Common myeloid progenitor, CD34-positive (primary cell): Measurements from ENCODE around the gene MED15.

ENCODE experiments used
- CTCF ChIA-PET: fragments of 350-600 bp; sonication (Branson Sonifier 250); formaldehyde crosslinking; loops from one replicate; lab custom pipeline; 2021; ENCODE audit warnings: antibody characterized with exemption; lab: Charles Lee
- POLR2A ChIA-PET: fragments of 350-600 bp; sonication (Branson Sonifier 250); formaldehyde crosslinking; loops from one replicate; lab custom pipeline; 2021; ENCODE audit warnings: antibody characterized with exemption; lab: Charles Lee
- DNase-seq, 3 donors: peaks; one replicate each; pipeline versions ENCODE4 v3.0.0 to v3.0.0-alpha.2; 2013
- H3K27ac ChIP-seq, 2 experiments: 1 replicate in 1 of 2; 2 replicates in 1 of 2; pipeline ENCODE4 v1.7.0; 2013; ENCODE audit warnings: inconsistent platforms in 2 of 2, low read length in 2 of 2, mild to moderate bottlenecking in 2 of 2, low read depth in 1 of 2, moderate library complexity in 1 of 2; ENCODE audit not compliant: severe bottlenecking in 2 of 2, insufficient read depth in 1 of 2, poor library complexity in 1 of 2
- H3K27me3 ChIP-seq, 5 experiments: replicated peaks in 2 of 5; 1 replicate in 3 of 5; 2 replicates in 2 of 5; pipeline versions ENCODE4 v1.6.1 to v1.7.0; 2013; ENCODE audit warnings: low read length in 4 of 5, mild to moderate bottlenecking in 2 of 5, moderate library complexity in 2 of 5, inconsistent platforms in 1 of 5; ENCODE audit not compliant: insufficient read depth in 5 of 5, control insufficient read depth in 4 of 5
- H3K36me3 ChIP-seq, 4 experiments: 1 replicate in 2 of 4; 2 replicates in 2 of 4; pipeline versions ENCODE4 v1.6.1 to v1.7.0; 2013; ENCODE audit warnings: low read length in 3 of 4, control low read depth in 1 of 4, mild to moderate bottlenecking in 1 of 4; ENCODE audit not compliant: control insufficient read depth in 4 of 4, insufficient read depth in 4 of 4
- H3K4me1 ChIP-seq, 4 experiments: 1 replicate in 3 of 4; 2 replicates in 1 of 4; pipeline versions ENCODE4 v1.6.1 to v1.7.1; 2013; ENCODE audit warnings: low read length in 3 of 4, mild to moderate bottlenecking in 3 of 4, control low read depth in 1 of 4, inconsistent platforms in 1 of 4, moderate library complexity in 1 of 4; ENCODE audit not compliant: control insufficient read depth in 4 of 4, insufficient read depth in 4 of 4; ENCODE audit errors: control extremely low read depth in 1 of 4
- H3K4me3 ChIP-seq, 7 experiments: 1 replicate in 4 of 7; 2 replicates in 3 of 7; pipeline versions ENCODE4 v1.5.1 to v1.7.0; 2013; ENCODE audit warnings: mild to moderate bottlenecking in 7 of 7, low read length in 6 of 7, moderate library complexity in 6 of 7, inconsistent platforms in 2 of 7, low read depth in 2 of 7, control low read depth in 1 of 7; ENCODE audit not compliant: insufficient read depth in 4 of 7, control insufficient read depth in 1 of 7; ENCODE audit errors: extremely low read depth in 1 of 7
- H3K9me3 ChIP-seq, 5 experiments: 1 replicate in 4 of 5; 2 replicates in 1 of 5; pipeline versions ENCODE4 v1.6.1 to v1.7.1; 2013; ENCODE audit warnings: low read length in 4 of 5, mild to moderate bottlenecking in 2 of 5, inconsistent platforms in 1 of 5, low read depth in 1 of 5, moderate library complexity in 1 of 5; ENCODE audit not compliant: control insufficient read depth in 4 of 5, insufficient read depth in 2 of 5; ENCODE audit errors: control extremely low read depth in 1 of 5
- WGBS: methylation state at CpG from one replicate; pipeline ENCODE4 v1.1.5; 2013; ENCODE audit not compliant: insufficient coverage; 5-methylcytosine and 5-hydroxymethylcytosine counted together

MED15 gene

DNA sequence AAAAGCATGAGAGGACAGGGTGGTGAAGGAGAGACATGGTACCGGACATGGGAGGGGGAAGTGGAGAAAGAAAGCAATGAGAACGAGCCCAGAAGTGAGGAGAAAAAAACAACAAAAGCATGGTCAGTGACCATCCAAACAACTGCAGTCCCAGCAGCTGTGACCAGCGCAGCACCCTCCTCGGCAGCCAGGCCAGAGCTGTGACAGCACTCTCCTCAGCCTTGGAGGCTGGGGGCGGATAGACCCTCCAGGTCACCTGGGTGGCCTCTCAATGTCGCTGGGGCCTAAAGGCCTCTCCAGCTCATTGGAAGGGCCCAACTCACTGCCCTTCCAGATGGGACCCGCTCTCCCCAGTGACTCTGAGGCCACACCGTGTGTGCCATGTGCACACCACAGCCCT, 103.3 kb downstream of the MED15 start:
- WGBS: 99% methylated on average over 8 of the region's 8 CpGs
- ChIA-PET POLR2A (no interaction called here), CTCF (interaction anchor here (1.0 kb wide), 1 partner anchor 8 kb away, joined by 3 read pairs; no protein-coding TSS in a partner anchor)

DNA sequence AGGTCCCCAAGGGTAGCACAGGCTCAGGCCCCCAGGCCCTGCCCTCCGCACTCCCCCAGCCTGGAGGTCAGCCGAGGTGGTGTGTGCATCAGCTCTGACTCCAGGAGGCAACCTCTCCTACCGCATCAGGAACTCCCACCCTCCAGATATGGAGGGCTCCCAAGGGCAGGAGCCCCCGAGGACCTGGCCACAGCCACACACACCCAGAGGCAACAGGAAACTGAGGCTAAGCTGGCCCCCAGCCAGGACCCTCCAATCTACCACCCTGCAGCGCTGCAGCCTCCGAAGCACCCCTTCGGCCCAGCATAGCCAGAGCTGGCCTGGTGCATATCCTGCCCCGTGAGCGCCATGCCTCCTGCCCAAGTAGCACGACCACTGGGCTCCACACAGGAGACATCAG, 104.0 kb downstream of the MED15 start:
- Histone ChIP-seq H3K9me3 (no peaks in the 10 kb centered on the region), H3K4me3 (no peak overlapping the region), H3K27me3 (no peaks in the 10 kb centered on the region), H3K27ac (no peak overlapping the region), H3K4me1 (peaks cover 0 to 19% (median 12%) of the 10 kb centered on the region in 4 experiments), H3K36me3 (no peaks in the 10 kb centered on the region)
- WGBS: 33% methylated on average over 10 of the region's 10 CpGs
- POLR2A ChIA-PET: no interaction called here
- DNase-seq: peak in 2 of 3 donors; percentile 26 to 35
- CTCF ChIA-PET: interaction anchor here (1.0 kb wide), 1 partner anchor 9 kb away, joined by 3 read pairs; no protein-coding TSS in a partner anchor

More for the DNA sequence above, 103.3 kb downstream of the MED15 start:
- no peaks in the 10 kb centered on the region for H3K9me3 ChIP-seq
- no peak for DNase-seq
- H3K36me3 ChIP-seq: no peaks in the 10 kb centered on the region
- H3K4me1 ChIP-seq: peaks cover 0 to 22% (median 12%) of the 10 kb centered on the region in 4 experiments
- no peak overlapping the region for H3K27ac ChIP-seq
- no peaks in the 10 kb centered on the region for H3K27me3 ChIP-seq
- H3K4me3 ChIP-seq: no peak overlapping the region

- no peaks in the 10 kb centered on the region for H3K27me3 ChIP-seq
- ChIA-PET POLR2A (no interaction called here), CTCF (interaction anchor here (1.3 kb wide), 1 partner anchor 10 kb away, joined by 3 read pairs; no protein-coding TSS in a partner anchor)
- peaks cover 0 to 19% (median 9%) of the 10 kb centered on the region in 4 experiments for H3K4me1 ChIP-seq
- H3K9me3 ChIP-seq: no peaks in the 10 kb centered on the region
- H3K27ac ChIP-seq: no peak overlapping the region
- no peaks in the 10 kb centered on the region for H3K36me3 ChIP-seq
- WGBS: 79% methylated on average over 3 of the region's 6 CpGs
- no peak for DNase-seq
- no peak overlapping the region for H3K4me3 ChIP-seq
Measured at GRCh38 chr22:20613301-20613700, 105.9 kb downstream of the MED15 start.

GRCh38 chr22:20615021-20615420, 107.6 kb downstream of the MED15 start:
- peak; percentile 7 to 60 (median 32) for DNase-seq
- H3K9me3 ChIP-seq: no peaks in the 10 kb centered on the region
- WGBS: 67% methylated on average over 2 of the region's 6 CpGs
- CTCF ChIA-PET: no interaction called here
- no peak overlapping the region for H3K4me3 ChIP-seq
- H3K27me3 ChIP-seq: no peaks in the 10 kb centered on the region
- H3K36me3 ChIP-seq: no peaks in the 10 kb centered on the region
- no peak overlapping the region for H3K27ac ChIP-seq
- POLR2A ChIA-PET: no interaction called here
- H3K4me1 ChIP-seq: peaks cover 0 to 19% (median 9%) of the 10 kb centered on the region in 4 experiments

- CTCF ChIA-PET: no interaction called here
- H3K9me3 ChIP-seq: no peaks in the 10 kb centered on the region
- WGBS: 96% methylated on average over 17 of the region's 19 CpGs
- no peak for DNase-seq
- no peak overlapping the region for H3K27ac ChIP-seq
- H3K27me3 ChIP-seq: no peaks in the 10 kb centered on the region
- POLR2A ChIA-PET: no interaction called here
- peaks cover 0 to 19% (median 9%) of the 10 kb centered on the region in 4 experiments for H3K4me1 ChIP-seq
- H3K4me3 ChIP-seq: no peak overlapping the region
- H3K36me3 ChIP-seq: no peaks in the 10 kb centered on the region
Measured at GRCh38 chr22:20615533-20616450, 108.4 kb downstream of the MED15 start.

DNA sequence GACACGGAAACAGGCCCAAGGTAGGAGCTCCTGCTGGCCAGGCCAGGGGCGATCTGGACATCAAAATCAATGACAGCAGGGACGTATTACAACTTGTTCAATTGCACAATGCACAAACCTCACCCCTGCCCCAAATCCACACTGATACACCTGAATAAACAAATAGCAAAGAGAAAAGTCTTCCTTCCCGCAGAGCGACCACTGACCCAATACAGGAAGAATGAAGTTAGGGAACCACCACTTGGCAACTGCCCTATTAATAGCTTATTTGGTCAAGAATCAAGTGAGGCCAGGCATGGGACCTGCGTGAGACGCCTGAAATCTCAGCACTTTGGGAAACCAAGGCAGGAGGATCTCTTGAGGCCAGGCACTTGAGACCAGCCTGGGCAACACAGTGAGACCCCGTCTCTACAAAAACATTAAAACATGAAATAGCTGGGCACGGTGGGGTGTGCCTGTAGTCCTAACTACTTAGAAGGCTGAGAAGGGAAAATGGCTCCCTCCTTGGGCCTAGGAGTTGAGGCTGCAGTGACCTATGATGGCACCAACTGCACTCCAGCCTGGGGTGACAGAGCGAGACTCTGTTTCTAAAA, 109.1 kb downstream of the MED15 start:
- no peak overlapping the region for H3K27ac ChIP-seq
- ChIA-PET CTCF (no interaction called here), POLR2A (no interaction called here)
- no peak for DNase-seq
- no peaks in the 10 kb centered on the region for H3K9me3 ChIP-seq
- 96% methylated on average over 6 of the region's 10 CpGs for WGBS
- H3K4me1 ChIP-seq: peaks cover 0 to 15% (median 6%) of the 10 kb centered on the region in 4 experiments
- peaks cover 0 to under 1% (median 0%) of the 10 kb centered on the region in 5 experiments for H3K27me3 ChIP-seq
- no peaks in the 10 kb centered on the region for H3K36me3 ChIP-seq
- no peak overlapping the region for H3K4me3 ChIP-seq

- ChIA-PET POLR2A (no interaction called here), CTCF (interaction anchor here (0.9 to 2.0 kb wide), 2 partner anchors 9 to 13 kb away, joined by 4 to 6 read pairs; no protein-coding TSS in a partner anchor)
- no peaks in the 10 kb centered on the region for H3K36me3 ChIP-seq
- H3K27ac ChIP-seq: no peak overlapping the region
- H3K4me3 ChIP-seq: no peak overlapping the region
- 98% methylated on average over 4 of the region's 4 CpGs for WGBS
- peaks cover 0 to 3% (median 0%) of the 10 kb centered on the region in 5 experiments for H3K27me3 ChIP-seq
- H3K4me1 ChIP-seq: no peaks in the 10 kb centered on the region
- H3K9me3 ChIP-seq: no peaks in the 10 kb centered on the region
- no peak for DNase-seq
Measured at GRCh38 chr22:20618488-20618887, 111.1 kb downstream of the MED15 start.
